Measurements from ENCODE around the gene IGSF10.

DNA sequence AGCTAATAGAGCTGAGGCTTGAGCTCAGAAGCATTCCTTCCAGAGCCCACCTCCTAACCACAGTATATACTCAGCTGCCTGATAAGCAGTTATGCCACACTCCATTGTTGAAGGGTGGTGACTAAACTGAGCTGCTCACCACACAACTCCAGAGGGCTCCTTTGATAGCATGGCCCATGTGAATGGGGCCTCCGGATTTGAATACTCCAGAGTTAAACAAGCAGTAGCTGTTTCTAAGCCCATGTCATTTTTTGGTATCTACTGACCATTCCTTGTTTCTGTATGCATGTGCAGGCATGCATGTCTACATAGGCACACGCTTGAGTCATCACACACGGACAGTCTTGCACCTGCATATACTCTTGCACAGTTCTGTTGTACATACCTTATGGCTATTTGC lies 28.9 kb downstream of the IGSF10 start:
- TF ChIP-seq, protein P1, sequence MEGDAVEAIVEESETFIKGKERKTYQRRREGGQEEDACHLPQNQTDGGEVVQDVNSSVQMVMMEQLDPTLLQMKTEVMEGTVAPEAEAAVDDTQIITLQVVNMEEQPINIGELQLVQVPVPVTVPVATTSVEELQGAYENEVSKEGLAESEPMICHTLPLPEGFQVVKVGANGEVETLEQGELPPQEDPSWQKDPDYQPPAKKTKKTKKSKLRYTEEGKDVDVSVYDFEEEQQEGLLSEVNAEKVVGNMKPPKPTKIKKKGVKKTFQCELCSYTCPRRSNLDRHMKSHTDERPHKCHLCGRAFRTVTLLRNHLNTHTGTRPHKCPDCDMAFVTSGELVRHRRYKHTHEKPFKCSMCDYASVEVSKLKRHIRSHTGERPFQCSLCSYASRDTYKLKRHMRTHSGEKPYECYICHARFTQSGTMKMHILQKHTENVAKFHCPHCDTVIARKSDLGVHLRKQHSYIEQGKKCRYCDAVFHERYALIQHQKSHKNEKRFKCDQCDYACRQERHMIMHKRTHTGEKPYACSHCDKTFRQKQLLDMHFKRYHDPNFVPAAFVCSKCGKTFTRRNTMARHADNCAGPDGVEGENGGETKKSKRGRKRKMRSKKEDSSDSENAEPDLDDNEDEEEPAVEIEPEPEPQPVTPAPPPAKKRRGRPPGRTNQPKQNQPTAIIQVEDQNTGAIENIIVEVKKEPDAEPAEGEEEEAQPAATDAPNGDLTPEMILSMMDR (optimal IDR thresholded peaks at IDR 0.05 in 1 of 3, IDR thresholded peaks at IDR 0.05 in 1 of 3, conservative IDR thresholded peaks at IDR 0.05 in 1 of 3; ENCODE audit: extremely low read depth in 1 of 3, insufficient read depth in 2 of 3, low read length in 3 of 3), result no peak
- no peak for TF ChIP-seq EZH2 (IDR thresholded peaks at IDR 0.05; ENCODE audit: low read length)
